Measurements from ENCODE around the gene AMPH. TPM values are rescaled to one million over a fixed set of nuclear protein-coding genes. Genes with fewer than 3 reads are reported as not detected.
"Not testable (repeated sequence)": the region's sequence is repeated elsewhere in the genome, so short reads cannot be mapped to it uniquely, and the experiment has no call there.

Gene AMPH
- total RNA-seq, 2 donors from 2014 or later = not detected

- peaks cover 19 to 55% of the 10 kb centered on the region in 2 donors for H3K4me1 Mint-ChIP-seq (ENCODE audit: low read depth in 2 of 2)
- H3K4me3 Mint-ChIP-seq = peak overlapping the region; percentile 95
- H3K9me3 Mint-ChIP-seq; DNase-seq (ENCODE audit: low spot score); H3K36me3 Mint-ChIP-seq; H3K27me3 Mint-ChIP-seq: not testable (repeated sequence)
- H3K27ac Mint-ChIP-seq = peak overlapping the region; percentile 87 to 96
- ATAC-seq = peak; percentile 57 to 80
Observed at GRCh38 chr7:38349869-38350583, 281.1 kb downstream of the AMPH start.

DNA sequence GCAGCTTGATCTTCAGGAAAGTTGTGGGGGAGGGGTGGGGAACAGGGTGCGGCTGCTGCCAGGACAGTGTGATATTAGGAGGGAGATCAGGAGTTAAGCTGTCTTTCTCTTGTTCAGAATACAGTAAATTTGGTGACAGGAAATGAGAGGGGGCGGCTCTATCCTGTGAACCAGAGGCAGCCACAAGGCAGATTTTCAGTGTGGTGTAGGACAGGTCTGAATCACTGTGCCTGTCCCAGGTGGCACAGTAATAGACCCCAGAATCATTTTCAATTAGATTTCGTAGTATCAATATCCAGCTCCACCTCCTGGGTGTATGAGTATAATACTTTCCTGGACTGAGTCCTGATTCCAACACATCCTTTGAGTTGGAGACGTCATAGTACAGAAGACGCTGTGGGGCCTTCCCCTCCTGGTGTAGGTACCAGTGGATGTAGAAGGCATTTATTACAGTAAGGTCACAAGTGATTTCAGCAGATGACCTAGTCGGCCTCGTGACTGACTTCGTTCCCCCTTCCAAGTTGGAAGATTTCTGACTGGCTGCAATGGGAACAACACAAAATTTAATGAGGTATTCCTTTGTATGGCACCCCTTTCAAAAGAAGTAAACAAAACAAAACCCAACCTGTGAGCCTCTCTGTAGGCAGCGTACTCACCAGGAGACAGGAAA, 281.9 kb downstream of the AMPH start:
- not testable (repeated sequence) for H3K9me3 Mint-ChIP-seq; DNase-seq (ENCODE audit: low spot score); H3K36me3 Mint-ChIP-seq; H3K27me3 Mint-ChIP-seq
- Mint-ChIP-seq H3K4me3 (peak overlapping the region; percentile 95), H3K27ac (peak overlapping the region; percentile 87 to 96), H3K4me1 (ENCODE audit: low read depth in 2 of 2) (peaks cover 23 to 58% of the 10 kb centered on the region in 2 donors)
- ATAC-seq = peak in 1 of 2 donors; percentile 79

GRCh38 chr7:38345299-38346172, 285.6 kb downstream of the AMPH start:
- peak; percentile 47 to 95 for ATAC-seq
- H3K27ac Mint-ChIP-seq = peak overlapping the region; percentile 83 to 88
- DNase-seq (ENCODE audit: low spot score) = peak; percentile 80
- not testable (repeated sequence) for H3K9me3 Mint-ChIP-seq, H3K27me3 Mint-ChIP-seq, H3K36me3 Mint-ChIP-seq
- H3K4me3 Mint-ChIP-seq = peak overlapping the region; percentile 86
- H3K4me1 Mint-ChIP-seq (ENCODE audit: low read depth in 2 of 2) = peaks cover 41 to 67% of the 10 kb centered on the region in 2 donors

GRCh38 chr7:38344741-38345140, 286.4 kb downstream of the AMPH start:
- peaks cover 46 to 69% of the 10 kb centered on the region in 2 donors for H3K4me1 Mint-ChIP-seq (ENCODE audit: low read depth in 2 of 2)
- H3K4me3 Mint-ChIP-seq = peak overlapping the region; percentile 71
- not testable (repeated sequence) for H3K36me3 Mint-ChIP-seq; DNase-seq (ENCODE audit: low spot score); H3K27me3 Mint-ChIP-seq; H3K9me3 Mint-ChIP-seq
- H3K27ac Mint-ChIP-seq = peak overlapping the region; percentile 83 to 88
- ATAC-seq = peak in 1 of 2 donors; percentile 54

DNA sequence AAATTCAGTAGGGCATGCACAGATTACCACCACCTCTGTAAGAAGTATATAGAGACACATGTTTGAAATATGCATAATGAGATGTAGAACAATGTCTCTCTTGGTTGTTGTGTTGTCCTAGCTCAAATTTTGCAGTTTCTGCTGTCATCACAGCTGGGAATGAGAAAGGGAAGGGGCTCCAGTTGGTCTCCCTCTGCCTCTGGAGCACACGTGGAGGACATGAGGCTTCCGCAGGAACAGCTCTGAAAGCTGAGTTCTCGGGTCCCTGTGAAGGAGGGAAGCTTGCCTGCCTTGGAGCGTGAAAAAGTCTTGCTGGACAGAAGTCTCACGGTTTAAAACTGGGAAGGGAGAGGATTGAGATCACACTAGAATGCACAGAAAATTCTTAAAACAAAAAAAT, 289.0 kb downstream of the AMPH start:
- H3K4me1 Mint-ChIP-seq (ENCODE audit: low read depth in 2 of 2) = peaks cover 54 to 75% of the 10 kb centered on the region in 2 donors
- not testable (repeated sequence) for H3K9me3 Mint-ChIP-seq; H3K27me3 Mint-ChIP-seq; H3K36me3 Mint-ChIP-seq; ATAC-seq; DNase-seq (ENCODE audit: low spot score)
- H3K27ac Mint-ChIP-seq = peak overlapping the region; percentile 98 to 99
- peak overlapping the region; percentile 91 for H3K4me3 Mint-ChIP-seq

- Mint-ChIP-seq H3K27ac (peak overlapping the region; percentile 98 to 99), H3K4me1 (ENCODE audit: low read depth in 2 of 2) (peaks cover 60 to 80% of the 10 kb centered on the region in 2 donors), H3K4me3 (peak overlapping the region; percentile 91)
- not testable (repeated sequence) for H3K27me3 Mint-ChIP-seq; H3K9me3 Mint-ChIP-seq; DNase-seq (ENCODE audit: low spot score); H3K36me3 Mint-ChIP-seq
- peak; percentile 48 to 74 for ATAC-seq
Observed at GRCh38 chr7:38341172-38341705, 289.9 kb downstream of the AMPH start.

GRCh38 chr7:38339953-38340819, 291.0 kb downstream of the AMPH start:
- H3K9me3 Mint-ChIP-seq = no peaks in the 10 kb centered on the region
- H3K36me3 Mint-ChIP-seq = no peaks in the 10 kb centered on the region
- no peaks in the 10 kb centered on the region for H3K27me3 Mint-ChIP-seq
- H3K4me3 Mint-ChIP-seq = peak overlapping the region; percentile 91
- DNase-seq (ENCODE audit: low spot score) = no peak
- peak in 1 of 2 donors; percentile 69 for ATAC-seq
- H3K27ac Mint-ChIP-seq = peak overlapping the region; percentile 98 to 99
- H3K4me1 Mint-ChIP-seq (ENCODE audit: low read depth in 2 of 2) = peaks cover 62 to 80% of the 10 kb centered on the region in 2 donors

DNA sequence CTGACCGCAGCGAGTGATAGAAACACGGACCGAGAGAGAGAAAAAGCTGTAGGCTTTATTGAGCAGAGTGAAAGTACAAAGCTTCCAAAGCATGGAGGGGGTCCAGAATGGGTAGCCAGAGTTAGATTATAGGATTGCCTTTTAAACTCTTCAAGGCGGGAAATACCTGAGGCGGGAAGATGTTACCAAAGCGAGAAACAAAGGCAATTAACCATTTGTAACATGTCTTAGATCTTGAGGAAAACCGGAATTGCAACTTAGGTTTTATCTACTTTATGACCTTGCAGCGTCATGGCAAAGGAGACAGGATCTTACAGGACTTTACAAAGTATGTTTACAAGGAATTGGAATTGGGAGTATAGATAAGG, 295.0 kb downstream of the AMPH start:
- not testable (repeated sequence) for H3K36me3 Mint-ChIP-seq; ATAC-seq; H3K9me3 Mint-ChIP-seq; H3K27me3 Mint-ChIP-seq; DNase-seq (ENCODE audit: low spot score)
- Mint-ChIP-seq H3K4me1 (ENCODE audit: low read depth in 2 of 2) (peaks cover 71 to 89% of the 10 kb centered on the region in 2 donors), H3K4me3 (peak overlapping the region; percentile 91), H3K27ac (peak overlapping the region; percentile 98 to 99)

DNA sequence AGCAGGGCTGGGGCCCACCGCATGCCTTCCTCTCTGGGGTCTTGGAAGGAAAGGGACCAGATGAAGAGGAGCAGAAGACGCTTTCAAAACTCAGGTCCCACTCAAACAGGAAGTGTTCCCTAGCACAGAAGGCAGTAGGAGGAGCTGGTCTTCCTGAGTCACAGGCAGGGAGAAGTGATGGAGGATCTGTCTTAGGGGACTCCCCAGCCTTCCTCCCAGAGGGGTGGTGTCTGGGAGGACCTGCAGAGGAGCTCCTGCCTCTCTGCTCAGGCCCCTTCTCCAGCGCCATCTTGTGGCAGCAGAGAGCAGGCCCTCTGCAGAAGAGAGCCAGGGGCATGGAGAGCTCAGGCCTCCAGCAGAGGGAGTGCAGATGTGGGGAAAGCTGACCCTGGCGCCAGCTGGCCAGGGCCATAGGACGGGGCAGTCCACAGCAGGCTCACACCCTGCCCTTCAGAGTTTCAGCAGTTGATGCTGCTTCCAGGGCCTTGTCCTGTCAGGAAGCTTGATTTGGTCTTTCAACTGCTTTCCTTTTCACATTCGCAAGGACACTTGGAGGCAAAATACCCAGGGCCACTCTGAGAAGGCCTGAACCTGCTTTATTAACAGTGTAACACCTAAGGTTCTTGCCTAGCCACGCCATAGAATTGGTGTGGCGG, 295.6 kb downstream of the AMPH start:
- Mint-ChIP-seq H3K9me3 (no peaks in the 10 kb centered on the region), H3K27me3 (no peaks in the 10 kb centered on the region), H3K36me3 (no peaks in the 10 kb centered on the region), H3K27ac (peak overlapping the region; percentile 98 to 99), H3K4me1 (ENCODE audit: low read depth in 2 of 2) (peaks cover 71 to 89% of the 10 kb centered on the region in 2 donors), H3K4me3 (peak overlapping the region; percentile 91)
- ATAC-seq (peak; percentile 89 to 94), DNase-seq (ENCODE audit: low spot score) (peak; percentile 96)

GRCh38 chr7:38335128-38335491, 296.1 kb downstream of the AMPH start:
- Mint-ChIP-seq H3K36me3 (no peaks in the 10 kb centered on the region), H3K27ac (peak overlapping the region; percentile 98 to 99), H3K4me1 (ENCODE audit: low read depth in 2 of 2) (peaks cover 71 to 89% of the 10 kb centered on the region in 2 donors), H3K4me3 (peak overlapping the region; percentile 91), H3K9me3 (no peaks in the 10 kb centered on the region), H3K27me3 (no peaks in the 10 kb centered on the region)
- no peak for ATAC-seq
- DNase-seq (ENCODE audit: low spot score) = no peak

- no peaks in the 10 kb centered on the region for H3K9me3 Mint-ChIP-seq
- H3K27ac Mint-ChIP-seq = peak overlapping the region; percentile 98 to 99
- no peaks in the 10 kb centered on the region for H3K36me3 Mint-ChIP-seq
- peaks cover 77 to 89% of the 10 kb centered on the region in 2 donors for H3K4me1 Mint-ChIP-seq (ENCODE audit: low read depth in 2 of 2)
- DNase-seq (ENCODE audit: low spot score) (no peak), ATAC-seq (no peak)
- H3K27me3 Mint-ChIP-seq = no peaks in the 10 kb centered on the region
- H3K4me3 Mint-ChIP-seq = peak overlapping the region; percentile 91
Observed at GRCh38 chr7:38334163-38334562, 297.0 kb downstream of the AMPH start.
